Nephron progenitor cell (in vitro differentiated cells): ENCODE measurements around the gene POLR3F.
"Not testable (repeated sequence)": the region's sequence is repeated elsewhere in the genome, so short reads cannot be mapped to it uniquely, and the experiment has no call there.

Experiments
- DNase-seq: peaks from one replicate; pipeline ENCODE4 v3.0.0; 2021
- H3K27ac Mint-ChIP-seq: 2 replicates; pipeline ENCODE4 v1.8.0; 2021; ENCODE audit warnings: mild to moderate bottlenecking, moderate library complexity, mixed read lengths
- H3K27me3 Mint-ChIP-seq: 2 replicates; pipeline ENCODE4 v1.8.0; 2021; ENCODE audit warnings: mild to moderate bottlenecking, low read depth, mixed read lengths; ENCODE audit not compliant: poor library complexity
- H3K36me3 Mint-ChIP-seq: 2 replicates; pipeline ENCODE4 v1.8.0; 2021; ENCODE audit warnings: low read depth, mixed read lengths
- H3K4me1 Mint-ChIP-seq: 2 replicates; pipeline ENCODE4 v1.8.0; 2021; ENCODE audit warnings: mixed read lengths
- H3K4me3 Mint-ChIP-seq: 2 replicates; pipeline ENCODE4 v1.8.0; 2021; ENCODE audit warnings: mild to moderate bottlenecking, moderate library complexity, mixed read lengths
- H3K9me3 Mint-ChIP-seq: 2 replicates; pipeline ENCODE4 v1.8.0; 2021; ENCODE audit warnings: mild to moderate bottlenecking, moderate library complexity, mixed read lengths
- TF ChIP-seq, protein P1 (sequence below): fragments of 200-600 bp; sonication (generic); IDR thresholded peaks from 2 replicates; pipeline ENCODE4 v1.5.0; 2021; ENCODE audit warnings: antibody characterized with exemption

The POLR3F gene

DNA sequence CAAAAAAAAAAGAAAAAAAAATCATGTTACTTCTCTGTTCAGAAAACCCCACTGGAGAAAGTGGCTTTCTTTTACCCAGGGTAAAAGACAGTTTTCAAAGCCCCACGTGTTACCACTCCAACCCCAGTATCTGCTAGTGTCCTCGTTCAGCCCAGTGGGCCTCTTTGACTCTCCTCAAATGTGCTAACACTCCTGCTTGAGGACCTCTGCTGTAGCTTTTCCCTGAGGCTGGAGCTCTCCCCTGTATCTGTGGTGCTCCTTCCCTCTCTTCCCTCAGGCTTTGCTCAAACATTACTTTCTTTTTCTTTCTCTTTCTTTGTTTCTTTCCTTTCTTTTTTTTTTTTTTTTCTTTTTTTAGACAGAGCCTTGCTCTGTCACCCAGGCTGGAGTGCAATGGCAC is 55.9 kb downstream of the POLR3F start:
- TF ChIP-seq, protein P1, sequence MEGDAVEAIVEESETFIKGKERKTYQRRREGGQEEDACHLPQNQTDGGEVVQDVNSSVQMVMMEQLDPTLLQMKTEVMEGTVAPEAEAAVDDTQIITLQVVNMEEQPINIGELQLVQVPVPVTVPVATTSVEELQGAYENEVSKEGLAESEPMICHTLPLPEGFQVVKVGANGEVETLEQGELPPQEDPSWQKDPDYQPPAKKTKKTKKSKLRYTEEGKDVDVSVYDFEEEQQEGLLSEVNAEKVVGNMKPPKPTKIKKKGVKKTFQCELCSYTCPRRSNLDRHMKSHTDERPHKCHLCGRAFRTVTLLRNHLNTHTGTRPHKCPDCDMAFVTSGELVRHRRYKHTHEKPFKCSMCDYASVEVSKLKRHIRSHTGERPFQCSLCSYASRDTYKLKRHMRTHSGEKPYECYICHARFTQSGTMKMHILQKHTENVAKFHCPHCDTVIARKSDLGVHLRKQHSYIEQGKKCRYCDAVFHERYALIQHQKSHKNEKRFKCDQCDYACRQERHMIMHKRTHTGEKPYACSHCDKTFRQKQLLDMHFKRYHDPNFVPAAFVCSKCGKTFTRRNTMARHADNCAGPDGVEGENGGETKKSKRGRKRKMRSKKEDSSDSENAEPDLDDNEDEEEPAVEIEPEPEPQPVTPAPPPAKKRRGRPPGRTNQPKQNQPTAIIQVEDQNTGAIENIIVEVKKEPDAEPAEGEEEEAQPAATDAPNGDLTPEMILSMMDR, result no peak
- no peaks in the 10 kb centered on the region for H3K27me3 Mint-ChIP-seq
- no peaks in the 10 kb centered on the region for H3K4me1 Mint-ChIP-seq

DNA sequence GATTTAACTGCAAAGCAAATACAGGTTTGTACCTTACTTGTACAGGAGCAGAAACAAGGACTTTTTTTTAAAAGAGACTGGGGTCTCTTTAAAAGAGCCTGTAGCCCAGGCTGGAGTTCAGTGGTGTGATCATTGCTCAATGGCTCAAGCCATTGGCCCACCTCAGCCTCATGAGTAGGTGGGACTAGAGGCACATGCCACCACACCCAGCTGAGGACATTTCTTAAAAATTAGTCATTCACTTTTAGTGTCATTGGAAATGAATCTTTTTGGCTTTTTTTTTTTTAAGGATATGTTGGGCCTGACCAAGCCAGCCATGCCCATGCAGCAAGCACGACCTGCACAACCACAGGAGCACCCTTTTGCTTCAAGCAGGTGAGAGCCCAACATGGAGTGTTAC is 57.5 kb downstream of the POLR3F start:
- peaks cover 49% of the 10 kb centered on the region for H3K36me3 Mint-ChIP-seq
- no peak overlapping the region for H3K4me3 Mint-ChIP-seq
- TF ChIP-seq, protein P1, result no peak
- no peak overlapping the region for H3K27ac Mint-ChIP-seq
- no peaks in the 10 kb centered on the region for H3K4me1 Mint-ChIP-seq
- H3K9me3 Mint-ChIP-seq, result no peaks in the 10 kb centered on the region
- no peaks in the 10 kb centered on the region for H3K27me3 Mint-ChIP-seq
- no peak for DNase-seq

More for the DNA sequence above, 55.9 kb downstream of the POLR3F start:
- Mint-ChIP-seq H3K9me3 (no peaks in the 10 kb centered on the region), H3K4me3 (no peak overlapping the region), H3K27ac (no peak overlapping the region), H3K36me3 (peaks cover 34% of the 10 kb centered on the region)
- DNase-seq, result no peak

DNA sequence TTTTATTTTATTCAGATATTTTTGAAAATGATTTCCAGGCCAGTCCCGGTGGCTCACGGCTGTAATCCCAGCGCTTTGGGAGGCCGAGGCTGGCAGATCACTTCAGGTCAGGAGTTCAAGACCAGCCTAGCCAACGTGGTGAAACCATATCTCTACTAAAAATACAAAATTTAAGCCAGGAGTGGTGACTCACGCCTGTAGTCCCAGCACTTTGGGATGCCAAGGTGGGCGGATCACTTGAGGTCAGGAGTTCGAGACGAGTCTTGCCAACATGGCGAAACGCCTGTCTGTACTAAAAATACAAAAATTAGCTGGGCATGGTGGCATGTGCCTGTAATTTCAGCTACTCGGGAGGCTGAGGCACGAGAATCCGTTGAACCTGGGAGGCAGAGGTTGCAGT is 59.6 kb downstream of the POLR3F start:
- H3K27me3 Mint-ChIP-seq, DNase-seq, H3K27ac Mint-ChIP-seq, H3K9me3 Mint-ChIP-seq, H3K4me3 Mint-ChIP-seq, H3K4me1 Mint-ChIP-seq: not testable (repeated sequence)
- peaks cover 62% of the 10 kb centered on the region for H3K36me3 Mint-ChIP-seq

DNA sequence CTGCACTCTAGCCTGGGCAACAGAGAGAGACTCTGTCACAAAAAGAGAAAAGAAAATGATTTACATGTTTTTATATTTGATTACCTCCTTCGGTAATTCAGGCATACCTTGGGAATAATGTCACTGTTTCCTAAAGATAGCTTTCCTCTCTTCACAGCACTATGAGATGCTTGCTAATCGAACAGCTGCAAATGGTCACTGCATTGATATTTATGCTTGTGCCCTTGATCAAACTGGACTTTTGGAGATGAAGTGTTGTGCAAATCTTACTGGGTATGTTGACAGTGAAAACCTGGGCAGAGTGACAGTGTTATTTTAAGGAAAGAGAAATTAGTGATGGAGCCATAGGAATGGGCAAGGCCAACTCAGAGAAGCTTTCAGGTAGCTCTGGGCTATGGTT is 60.1 kb downstream of the POLR3F start:
- Mint-ChIP-seq H3K9me3 (no peaks in the 10 kb centered on the region), H3K36me3 (peaks cover 67% of the 10 kb centered on the region), H3K4me3 (no peak overlapping the region), H3K27ac (no peak overlapping the region), H3K27me3 (no peaks in the 10 kb centered on the region), H3K4me1 (no peaks in the 10 kb centered on the region)
- no peak for DNase-seq
- TF ChIP-seq, protein P1, result no peak

DNA sequence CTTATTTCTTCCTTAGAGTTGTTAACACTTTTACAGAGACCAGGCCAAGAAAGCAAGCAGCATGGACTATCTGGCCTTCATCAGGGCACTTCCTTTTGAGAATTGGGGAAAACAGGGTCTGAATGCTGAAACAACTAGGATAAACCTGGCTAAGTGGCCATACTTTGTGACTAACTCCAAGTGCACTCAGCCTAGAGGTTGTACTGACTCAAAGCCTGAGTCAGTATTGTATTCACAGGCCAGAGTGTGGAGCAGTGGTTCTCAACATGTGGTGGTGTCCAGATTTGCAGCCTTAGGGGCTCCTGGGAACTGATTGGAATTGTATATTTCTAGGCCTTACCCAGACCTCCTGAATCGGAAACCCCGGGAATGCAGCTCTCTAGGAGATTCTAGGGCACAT is 60.6 kb downstream of the POLR3F start:
- no peaks in the 10 kb centered on the region for H3K9me3 Mint-ChIP-seq
- no peaks in the 10 kb centered on the region for H3K4me1 Mint-ChIP-seq
- DNase-seq, result no peak
- no peaks in the 10 kb centered on the region for H3K27me3 Mint-ChIP-seq
- TF ChIP-seq, protein P1, result no peak
- no peak overlapping the region for H3K27ac Mint-ChIP-seq
- peaks cover 72% of the 10 kb centered on the region for H3K36me3 Mint-ChIP-seq
- no peak overlapping the region for H3K4me3 Mint-ChIP-seq

DNA sequence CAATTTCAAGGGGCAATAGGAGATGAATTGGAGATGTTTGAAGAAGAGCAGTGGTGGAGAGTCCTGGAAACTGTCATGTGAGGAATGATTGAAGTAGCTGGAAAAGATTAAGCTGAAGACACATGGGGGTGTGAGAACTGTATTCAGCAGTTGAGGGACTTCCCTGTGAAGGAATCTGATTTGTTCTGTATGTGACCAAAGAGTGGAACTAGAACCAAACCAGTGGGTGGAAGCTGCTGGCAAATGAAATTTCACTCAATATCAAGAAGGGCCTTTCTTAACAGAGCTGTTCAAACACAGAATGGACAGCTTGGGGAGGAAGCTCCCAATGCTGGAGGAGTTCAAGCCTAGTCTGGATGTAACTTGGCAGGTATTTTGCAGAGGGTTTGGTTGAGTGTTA is 61.9 kb downstream of the POLR3F start:
- no peaks in the 10 kb centered on the region for H3K27me3 Mint-ChIP-seq
- peaks cover 73% of the 10 kb centered on the region for H3K36me3 Mint-ChIP-seq

More for the DNA sequence above, 61.9 kb downstream of the POLR3F start:
- TF ChIP-seq, protein P1, result no peak
- Mint-ChIP-seq H3K9me3 (no peaks in the 10 kb centered on the region), H3K4me3 (no peak overlapping the region), H3K4me1 (no peaks in the 10 kb centered on the region), H3K27ac (peak overlapping the region; percentile 18)
- no peak for DNase-seq
